GM18499 (cell line): ENCODE measurements around the gene PCDHGC4.

ENCODE experiments used
- ATAC-seq: cut with Tn5 transposase; IDR thresholded peaks from one replicate; pipeline ENCODE4 v1.9.1; 2021; ENCODE audit warnings: moderate number of reproducible peaks; ENCODE audit not compliant: insufficient read depth, unreplicated experiment

The PCDHGC4 gene

DNA sequence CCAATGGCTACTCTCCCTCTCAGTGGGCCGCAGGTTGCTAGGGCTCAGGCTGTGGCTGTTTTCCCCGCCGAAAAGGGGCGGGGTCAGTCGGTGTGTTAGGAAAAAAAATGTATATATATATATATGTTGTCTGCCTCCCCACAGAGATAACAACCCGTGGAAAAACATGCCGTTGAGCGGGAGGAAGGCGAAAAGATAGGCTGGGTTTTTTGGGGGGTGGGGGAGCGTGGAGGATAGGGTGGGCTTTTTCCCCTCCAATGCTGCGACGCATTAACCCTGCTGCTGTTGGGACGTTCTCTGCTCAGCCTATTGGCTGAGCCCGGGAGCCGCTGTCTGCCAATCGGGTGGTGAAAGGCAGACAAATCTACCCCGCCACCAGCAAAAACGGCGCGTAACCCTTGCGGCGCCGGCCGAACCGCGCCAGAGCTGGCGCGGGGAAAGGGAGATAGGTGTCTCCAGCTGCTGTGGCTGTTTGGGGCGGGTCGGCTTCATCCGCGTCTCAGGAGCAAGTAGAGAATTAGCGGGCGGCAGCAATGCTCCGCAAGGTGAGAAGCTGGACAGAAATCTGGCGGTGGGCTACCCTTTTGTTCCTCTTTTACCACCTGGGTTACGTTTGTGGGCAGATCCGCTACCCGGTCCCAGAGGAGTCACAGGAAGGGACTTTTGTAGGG, at the start of gene PCDHGC4:
Gene PCDHGC4 (plus strand): TSS at position 390 of the 671 bp plus-strand sequence. CDS start 144 bp downstream, at position 534.
- ATAC-seq, result no peak

DNA sequence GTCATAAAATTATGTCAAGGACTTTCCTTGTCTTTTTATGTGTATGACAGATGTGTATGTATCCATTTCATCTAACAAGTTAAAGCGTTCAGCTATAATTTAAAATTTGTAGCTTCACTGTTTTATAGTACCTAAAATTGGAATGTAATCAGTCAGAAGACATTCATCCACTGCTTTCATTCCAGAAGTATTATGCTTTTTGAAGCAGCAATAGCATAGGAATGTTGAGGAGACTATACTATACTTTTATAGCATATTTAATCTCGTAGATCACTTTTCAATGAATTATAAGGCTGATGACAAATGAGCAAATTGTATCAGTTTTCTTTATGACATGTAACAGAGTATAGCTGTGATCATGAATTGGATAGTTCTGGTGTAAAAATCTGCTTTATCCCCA, 47.6 kb upstream of the PCDHGC4 start:
- ATAC-seq, result no peak

DNA sequence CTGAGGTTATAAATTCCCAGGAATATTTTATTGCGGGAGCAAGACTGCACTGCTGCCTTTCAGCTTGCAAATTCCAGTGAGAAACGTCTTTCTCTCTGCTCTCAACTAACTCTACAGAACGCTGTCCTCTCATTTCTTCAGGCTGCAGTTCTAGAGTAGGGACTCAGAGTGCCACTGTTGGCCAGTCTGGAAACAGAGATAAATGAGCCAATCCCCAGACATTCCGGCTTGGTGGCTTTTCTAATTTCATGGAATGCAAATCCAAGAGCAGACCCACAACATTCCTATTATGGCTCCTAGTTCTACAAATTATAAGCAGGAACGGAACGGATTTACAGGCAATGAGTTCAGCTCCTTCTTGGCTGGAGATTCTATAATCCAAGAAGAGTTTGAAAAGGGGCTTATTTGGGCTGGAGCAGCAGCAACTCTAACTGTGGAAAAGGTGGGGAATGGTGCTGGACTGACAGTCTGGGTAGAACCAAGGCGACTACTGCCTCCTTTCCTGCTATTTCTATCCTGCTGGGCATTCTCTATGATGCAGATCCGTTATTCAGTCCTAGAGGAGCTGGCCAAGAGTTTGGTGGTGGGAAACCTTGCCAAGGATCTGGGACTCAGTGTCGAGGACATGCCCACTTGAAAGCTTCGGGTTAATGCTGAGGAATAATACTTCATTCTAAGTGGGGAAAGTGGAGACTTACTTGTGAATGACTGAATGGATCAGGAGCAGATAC, 45.3 kb upstream of the PCDHGC4 start:
- no peak for ATAC-seq

DNA sequence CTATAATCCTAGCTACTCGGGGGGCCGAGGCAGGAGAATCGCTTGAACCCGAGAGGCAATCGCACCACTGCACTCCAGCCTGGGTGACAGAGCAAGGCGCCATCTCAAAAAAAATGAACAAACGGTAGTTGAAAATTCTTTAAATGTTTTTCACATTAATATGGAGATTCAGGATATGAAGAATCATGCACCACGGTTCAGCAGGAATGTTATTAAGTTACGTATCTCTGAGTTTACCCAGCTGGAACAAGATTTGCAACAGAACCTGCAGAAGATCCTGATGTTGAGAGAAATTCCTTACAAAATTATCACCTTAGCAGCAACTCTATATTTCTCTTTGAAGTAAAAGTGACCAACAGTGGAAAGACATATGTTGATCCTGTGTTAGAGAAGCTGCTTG, 44.5 kb upstream of the PCDHGC4 start:
- no peak for ATAC-seq

DNA sequence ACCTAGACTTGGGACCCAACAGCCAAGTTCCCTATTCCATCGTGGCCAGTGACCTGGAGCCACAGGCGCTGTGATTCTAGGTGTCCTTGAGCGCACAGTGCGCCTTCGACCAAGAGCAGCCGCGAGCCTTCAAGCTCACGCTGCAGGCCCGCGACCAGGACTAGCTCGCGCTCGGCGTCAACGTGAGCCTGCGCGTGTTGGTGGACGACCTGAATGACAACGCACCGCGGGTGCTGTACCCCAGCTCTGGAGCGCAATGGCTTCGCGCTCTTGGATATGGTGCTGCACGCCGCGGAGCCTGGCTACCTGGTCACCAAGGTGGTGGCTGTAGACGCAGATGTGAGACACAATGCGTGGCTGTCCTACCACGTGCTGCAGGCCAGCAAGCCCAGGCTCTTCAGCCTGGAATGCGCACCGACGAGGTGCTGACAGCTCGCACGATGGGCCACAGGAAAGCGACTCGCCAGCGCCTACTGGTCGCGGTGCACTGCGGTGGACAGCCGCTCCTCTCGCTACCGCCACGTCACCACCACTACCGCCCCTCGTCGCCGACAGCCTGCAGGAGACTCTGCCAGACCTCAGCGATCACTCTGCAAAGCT, 43.2 kb upstream of the PCDHGC4 start:
- ATAC-seq, result no peak

DNA sequence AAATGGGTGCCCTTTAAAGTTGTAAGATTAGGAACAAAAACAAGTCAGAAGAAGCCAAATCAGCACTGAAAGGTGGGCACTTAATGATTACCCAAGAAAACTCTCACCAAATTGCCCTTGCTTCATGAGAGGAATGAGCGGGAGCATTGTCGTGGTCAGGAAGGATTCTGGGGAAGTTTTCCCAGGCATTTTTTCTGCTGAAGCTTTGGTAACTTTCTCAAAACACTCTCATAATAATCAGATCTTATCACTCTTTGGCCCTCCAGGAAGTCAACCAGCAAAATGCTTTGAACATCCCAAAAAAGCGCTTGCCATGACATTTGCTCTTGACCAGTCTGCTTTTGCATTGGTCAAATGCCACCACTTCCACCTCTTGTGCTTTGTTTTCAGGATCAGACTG, 19.5 kb upstream of the PCDHGC4 start:
- ATAC-seq, result no peak

DNA sequence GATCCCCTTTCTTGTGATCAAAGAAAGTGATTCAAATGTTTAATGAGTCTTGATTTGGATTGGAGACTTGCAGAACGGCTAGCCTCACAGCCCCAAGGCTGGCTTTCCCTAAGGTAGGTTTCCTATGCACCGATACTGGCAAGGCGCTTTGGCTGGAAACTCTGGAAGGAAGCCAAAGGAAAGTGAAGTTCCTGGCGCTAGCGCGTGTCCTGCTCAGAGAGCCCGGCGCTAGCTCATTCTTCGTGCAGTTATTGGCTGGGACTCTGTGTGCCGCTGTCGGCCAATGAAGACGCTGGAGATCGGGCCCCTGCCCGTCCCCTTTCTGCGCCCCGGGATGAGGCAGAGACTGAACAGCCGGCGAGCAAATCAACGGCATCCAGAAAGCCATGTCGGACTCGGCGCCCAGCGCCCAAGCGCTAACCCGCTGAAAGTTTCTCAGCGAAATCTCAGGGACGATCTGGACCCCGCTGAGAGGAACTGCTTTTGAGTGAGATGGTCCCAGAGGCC, 9.2 kb upstream of the PCDHGC4 start, which contains the start of gene PCDHGC3:
Gene PCDHGC3 (plus strand): TSS at position 342 of the 507 bp plus-strand sequence. CDS start 151 bp downstream, at position 493.
- peak; percentile 99 for ATAC-seq

DNA sequence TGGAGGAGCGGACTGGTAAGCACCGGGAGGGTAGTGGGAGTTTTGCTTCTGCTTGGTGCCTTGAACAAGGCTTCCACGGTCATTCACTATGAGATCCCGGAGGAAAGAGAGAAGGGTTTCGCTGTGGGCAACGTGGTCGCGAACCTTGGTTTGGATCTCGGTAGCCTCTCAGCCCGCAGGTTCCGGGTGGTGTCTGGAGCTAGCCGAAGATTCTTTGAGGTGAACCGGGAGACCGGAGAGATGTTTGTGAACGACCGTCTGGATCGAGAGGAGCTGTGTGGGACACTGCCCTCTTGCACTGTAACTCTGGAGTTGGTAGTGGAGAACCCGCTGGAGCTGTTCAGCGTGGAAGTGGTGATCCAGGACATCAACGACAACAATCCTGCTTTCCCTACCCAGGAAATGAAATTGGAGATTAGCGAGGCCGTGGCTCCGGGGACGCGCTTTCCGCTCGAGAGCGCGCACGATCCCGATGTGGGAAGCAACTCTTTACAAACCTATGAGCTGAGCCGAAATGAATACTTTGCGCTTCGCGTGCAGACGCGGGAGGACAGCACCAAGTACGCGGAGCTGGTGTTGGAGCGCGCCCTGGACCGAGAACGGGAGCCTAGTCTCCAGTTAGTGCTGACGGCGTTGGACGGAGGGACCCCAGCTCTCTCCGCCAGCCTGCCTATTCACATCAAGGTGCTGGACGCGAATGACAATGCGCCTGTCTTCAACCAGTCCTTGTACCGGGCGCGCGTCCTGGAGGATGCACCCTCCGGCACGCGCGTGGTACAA, 8.5 kb upstream of the PCDHGC4 start:
- no peak for ATAC-seq

DNA sequence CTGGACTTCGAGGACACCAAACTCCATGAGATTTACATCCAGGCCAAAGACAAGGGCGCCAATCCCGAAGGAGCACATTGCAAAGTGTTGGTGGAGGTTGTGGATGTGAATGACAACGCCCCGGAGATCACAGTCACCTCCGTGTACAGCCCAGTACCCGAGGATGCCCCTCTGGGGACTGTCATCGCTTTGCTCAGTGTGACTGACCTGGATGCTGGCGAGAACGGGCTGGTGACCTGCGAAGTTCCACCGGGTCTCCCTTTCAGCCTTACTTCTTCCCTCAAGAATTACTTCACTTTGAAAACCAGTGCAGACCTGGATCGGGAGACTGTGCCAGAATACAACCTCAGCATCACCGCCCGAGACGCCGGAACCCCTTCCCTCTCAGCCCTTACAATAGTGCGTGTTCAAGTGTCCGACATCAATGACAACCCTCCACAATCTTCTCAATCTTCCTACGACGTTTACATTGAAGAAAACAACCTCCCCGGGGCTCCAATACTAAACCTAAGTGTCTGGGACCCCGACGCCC, 7.7 kb upstream of the PCDHGC4 start:
- no peak for ATAC-seq

DNA sequence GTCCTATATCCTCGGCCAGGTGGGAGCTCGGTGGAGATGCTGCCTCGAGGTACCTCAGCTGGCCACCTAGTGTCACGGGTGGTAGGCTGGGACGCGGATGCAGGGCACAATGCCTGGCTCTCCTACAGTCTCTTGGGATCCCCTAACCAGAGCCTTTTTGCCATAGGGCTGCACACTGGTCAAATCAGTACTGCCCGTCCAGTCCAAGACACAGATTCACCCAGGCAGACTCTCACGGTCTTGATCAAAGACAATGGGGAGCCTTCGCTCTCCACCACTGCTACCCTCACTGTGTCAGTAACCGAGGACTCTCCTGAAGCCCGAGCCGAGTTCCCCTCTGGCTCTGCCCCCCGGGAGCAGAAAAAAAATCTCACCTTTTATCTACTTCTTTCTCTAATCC, 7.0 kb upstream of the PCDHGC4 start:
- ATAC-seq, result no peak

DNA sequence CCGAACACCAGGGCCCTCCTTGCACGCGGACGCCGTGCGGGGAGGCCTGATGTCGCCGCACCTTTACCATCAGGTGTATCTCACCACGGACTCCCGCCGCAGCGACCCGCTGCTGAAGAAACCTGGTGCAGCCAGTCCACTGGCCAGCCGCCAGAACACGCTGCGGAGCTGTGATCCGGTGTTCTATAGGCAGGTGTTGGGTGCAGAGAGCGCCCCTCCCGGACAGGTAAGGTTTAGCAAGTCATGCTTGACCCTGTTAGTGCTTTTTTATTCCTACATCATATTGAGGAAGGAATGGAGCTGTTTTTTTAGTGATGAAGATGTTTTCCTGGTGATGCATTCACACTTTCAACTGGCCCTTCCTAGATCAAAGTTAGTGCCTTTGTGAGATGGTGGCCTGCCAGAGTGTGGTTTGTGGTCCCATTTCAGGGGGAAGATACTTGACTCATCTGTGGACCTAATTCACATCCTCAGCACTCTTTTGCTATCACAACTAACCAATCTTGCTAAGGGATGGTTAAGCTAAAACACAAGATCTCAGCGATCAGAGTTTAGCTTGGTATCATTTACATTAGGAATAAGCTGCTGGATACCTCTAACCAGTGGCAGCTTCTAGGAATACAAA, 6.4 kb upstream of the PCDHGC4 start:
- no peak for ATAC-seq

DNA sequence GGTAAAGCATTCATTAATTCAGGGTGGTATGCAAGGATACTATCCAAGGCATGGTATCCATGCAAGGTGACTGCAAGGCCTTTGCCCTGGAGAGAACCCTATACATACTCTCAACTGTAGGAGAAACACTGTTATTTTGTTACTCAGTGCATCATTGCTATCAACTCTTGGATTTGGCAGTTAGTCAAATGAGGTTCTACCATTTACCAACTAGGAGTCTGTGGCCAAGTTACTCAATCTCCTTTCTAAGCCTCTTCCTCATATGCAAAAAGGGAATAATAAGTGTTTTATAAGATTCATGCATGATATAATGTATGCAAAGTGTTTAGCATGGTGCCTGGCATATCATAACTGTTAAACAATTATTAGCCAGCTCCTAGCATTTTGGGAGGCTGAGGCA, 5.1 kb upstream of the PCDHGC4 start:
- ATAC-seq, result no peak

DNA sequence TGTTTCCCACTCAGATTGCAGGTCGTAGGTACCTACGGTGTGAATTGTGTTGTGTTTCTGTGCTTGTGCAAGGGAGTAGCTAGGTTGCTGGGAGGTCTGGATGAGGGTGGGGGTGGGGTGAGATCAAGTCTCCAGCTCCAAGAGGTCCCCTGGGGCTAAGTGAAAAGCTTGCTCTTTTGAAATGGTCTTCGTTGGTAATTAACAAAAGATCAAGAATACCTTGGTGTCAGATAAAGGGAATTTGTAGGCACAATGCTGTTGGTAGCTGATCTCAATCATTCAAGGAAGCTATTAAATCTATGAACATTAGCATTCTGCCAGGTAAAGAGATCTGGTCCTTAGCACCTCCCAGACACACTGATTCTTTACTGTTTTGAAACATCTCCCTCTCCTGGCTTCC, 928 bp upstream of the PCDHGC4 start:
- ATAC-seq, result no peak

DNA sequence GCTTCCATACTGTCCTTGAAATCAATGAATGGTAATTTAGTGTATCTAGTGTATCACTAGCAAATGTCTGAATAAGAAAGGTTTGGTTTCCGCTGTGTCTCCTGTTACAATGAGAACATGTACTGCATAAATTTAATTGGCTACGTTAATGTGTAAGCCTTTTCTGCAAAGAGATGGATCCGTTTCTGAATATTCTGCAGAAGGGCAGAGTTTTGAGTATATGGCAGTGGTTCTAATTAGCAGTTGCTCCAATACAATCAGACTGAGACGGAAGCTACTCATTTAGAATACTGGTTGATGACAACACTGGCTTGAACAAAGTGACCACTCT, 555 bp upstream of the PCDHGC4 start:
- no peak for ATAC-seq

DNA sequence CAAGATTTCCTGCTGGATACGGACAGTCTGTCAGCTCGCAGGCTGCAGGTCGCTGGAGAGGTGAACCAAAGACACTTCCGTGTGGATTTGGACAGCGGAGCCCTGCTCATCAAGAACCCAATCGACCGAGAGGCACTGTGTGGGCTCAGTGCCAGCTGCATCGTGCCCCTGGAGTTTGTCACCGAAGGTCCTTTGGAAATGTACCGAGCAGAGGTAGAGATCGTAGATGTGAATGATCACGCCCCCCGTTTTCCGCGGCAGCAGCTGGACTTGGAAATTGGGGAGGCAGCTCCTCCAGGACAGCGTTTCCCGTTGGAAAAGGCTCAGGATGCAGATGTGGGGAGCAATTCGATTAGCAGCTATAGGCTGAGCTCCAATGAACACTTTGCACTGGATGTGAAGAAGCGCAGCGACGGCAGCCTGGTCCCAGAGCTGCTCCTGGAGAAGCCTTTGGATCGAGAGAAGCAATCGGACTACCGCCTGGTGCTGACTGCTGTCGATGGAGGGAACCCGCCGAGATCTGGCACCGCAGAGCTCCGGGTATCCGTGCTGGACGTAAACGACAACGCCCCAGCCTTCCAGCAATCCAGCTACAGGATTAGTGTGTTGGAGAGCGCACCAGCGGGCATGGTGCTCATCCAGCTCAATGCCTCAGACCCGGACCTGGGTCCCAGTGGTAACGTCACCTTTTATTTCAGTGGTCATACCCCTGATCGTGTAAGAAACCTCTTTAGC, 658 bp downstream of the PCDHGC4 start:
- no peak for ATAC-seq

DNA sequence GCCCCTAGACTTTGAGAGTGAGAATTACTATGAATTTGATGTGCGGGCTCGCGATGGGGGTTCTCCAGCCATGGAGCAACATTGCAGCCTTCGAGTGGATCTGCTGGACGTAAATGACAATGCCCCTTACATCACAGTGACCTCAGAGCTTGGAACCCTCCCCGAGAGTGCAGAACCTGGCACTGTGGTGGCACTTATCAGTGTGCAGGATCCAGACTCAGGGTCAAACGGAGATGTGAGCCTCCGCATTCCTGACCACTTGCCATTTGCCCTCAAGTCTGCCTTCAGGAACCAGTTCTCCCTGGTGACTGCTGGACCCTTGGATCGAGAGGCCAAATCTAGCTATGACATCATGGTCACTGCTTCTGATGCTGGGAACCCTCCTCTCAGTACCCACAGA, 1.3 kb downstream of the PCDHGC4 start:
- no peak for ATAC-seq

DNA sequence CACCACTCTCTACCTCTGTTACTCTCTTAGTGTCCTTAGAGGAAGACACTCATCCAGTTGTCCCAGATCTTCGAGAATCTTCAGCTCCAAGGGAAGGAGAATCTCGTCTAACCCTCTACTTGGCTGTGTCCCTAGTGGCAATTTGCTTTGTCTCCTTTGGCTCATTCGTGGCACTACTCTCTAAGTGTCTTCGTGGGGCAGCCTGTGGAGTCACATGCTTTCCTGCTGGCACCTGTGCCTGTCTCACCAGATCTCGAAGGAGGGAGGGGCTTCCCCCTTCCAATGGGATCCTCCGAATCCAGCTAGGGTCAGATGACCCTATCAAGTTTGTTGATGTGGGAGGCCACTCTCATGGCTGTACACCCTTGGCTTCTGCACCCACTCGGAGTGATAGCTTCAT, 2.3 kb downstream of the PCDHGC4 start:
- ATAC-seq, result no peak

DNA sequence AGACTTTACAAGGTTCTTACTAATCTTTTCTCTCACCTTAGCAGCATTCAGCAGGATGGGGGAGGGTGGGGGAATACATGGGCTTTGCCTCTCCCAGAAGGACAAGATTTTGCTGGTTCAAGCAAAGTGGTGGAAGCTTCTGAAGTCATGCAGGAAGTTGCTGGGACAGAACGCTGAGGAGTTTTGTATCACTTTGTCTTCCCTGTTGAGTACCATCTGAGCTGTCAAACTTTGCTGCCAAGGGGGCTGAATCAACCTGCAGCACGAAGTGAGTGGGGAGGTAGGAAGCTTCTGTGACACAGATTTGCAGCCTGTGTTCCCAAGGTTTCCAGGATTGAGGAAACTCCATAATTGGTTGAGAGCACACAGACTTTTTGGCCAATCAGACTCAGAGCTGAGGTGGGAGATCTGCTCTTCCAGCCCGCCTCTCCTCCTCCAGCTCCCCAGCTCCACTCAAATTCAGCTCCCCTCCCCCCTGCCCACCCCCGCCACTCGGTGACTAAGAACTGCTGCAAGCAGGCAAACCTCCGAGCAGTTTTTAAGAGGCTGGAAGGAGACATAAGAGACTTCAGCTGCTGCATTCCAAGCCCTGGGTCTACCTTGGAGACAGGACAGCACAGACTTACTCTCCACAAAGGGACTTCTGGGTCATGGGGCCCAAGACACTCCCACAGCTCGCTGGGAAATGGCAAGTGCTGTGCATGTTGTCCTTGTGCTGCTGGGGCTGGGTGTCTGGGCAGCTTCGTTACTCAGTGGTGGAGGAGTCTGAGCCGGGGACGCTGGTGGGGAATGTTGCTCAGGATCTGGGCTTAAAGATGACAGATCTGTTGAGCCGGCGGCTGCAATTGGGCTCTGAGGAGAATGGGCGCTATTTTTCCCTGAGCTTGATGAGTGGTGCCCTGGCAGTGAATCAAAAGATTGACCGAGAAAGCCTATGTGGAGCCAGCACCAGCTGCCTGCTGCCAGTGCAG, 4.0 kb downstream of the PCDHGC4 start, which contains the start of gene PCDHGC5:
Gene PCDHGC5 (plus strand): TSS at position 491 of the 971 bp plus-strand sequence. CDS start 160 bp downstream, at position 651.
- no peak for ATAC-seq
